HCT116 (cell line): ENCODE results near the gene SEPTIN5. TPM values are rescaled to one million over a fixed set of nuclear protein-coding genes. Genes with fewer than 3 reads are reported as not detected.

Source experiments
- ATAC-seq: fragments of 200-7000 bp; cut with Tn5 transposase; 2 replicates; pipeline ENCODE4 v1.9.1; 2020; ENCODE audit warnings: mild to moderate bottlenecking, moderate library complexity
- BruUV-seq: library from RNA; stranded (reverse); fragments of 400-500 nt; replicated peaks from 2 replicates; lab custom pipeline; 2021; lab: Mats Ljungman, UMichigan
- CTCF ChIA-PET: fragments of 300-600 bp; sonication (Branson Sonifier 250); formaldehyde crosslinking; loops from one replicate; lab custom pipeline; 2021; ENCODE audit warnings: antibody characterized with exemption; lab: Charles Lee
- POLR2A ChIA-PET: fragments of 300-600, 350-600 bp; sonication (Branson Sonifier 250); formaldehyde crosslinking; loops from one replicate; lab custom pipeline; 2021; ENCODE audit warnings: antibody characterized with exemption; lab: Charles Lee
- RAD21 ChIA-PET, 2 experiments: fragments of 300-600 bp; sonication (Branson Sonifier 250); formaldehyde crosslinking; loops; one replicate each; lab custom pipeline; 2023; ENCODE audit warnings: low total read pairs in 2 of 2; ENCODE audit not compliant: uncharacterized antibody in 2 of 2, unreplicated experiment in 2 of 2, low non-redundant PET in 1 of 2; lab: Charles Lee
- DNase-seq: peaks from one replicate; pipeline ENCODE4 v3.0.0-alpha.2; 2010; ENCODE audit warnings: low read depth, low spot score
- H2AFZ ChIP-seq: fragments of 200-600 bp; shearing (Covaris generic), sonication (generic); 2 replicates; pipeline ENCODE4 v1.6.1; 2017; ENCODE audit warnings: low read depth, mixed run types, mixed read lengths, antibody characterized with exemption, low read length; ENCODE audit not compliant: poor library complexity, severe bottlenecking
- H3K27ac ChIP-seq: 2 replicates; pipeline ENCODE4 v1.5.1; 2012; ENCODE audit warnings: low read depth, low read length
- H3K27me3 ChIP-seq: fragments of 200-600 bp; sonication (generic); 2 replicates; pipeline ENCODE4 v1.6.1; 2016; ENCODE audit warnings: mixed run types, low read length, mixed read lengths; ENCODE audit not compliant: insufficient read depth
- H3K36me3 ChIP-seq, 2 experiments: fragments of 200-500 bp in 1 of 2; fragments of 200-600 bp in 1 of 2; sonication (Bioruptor generic) in 1 of 2; sonication (generic) in 1 of 2; 2 replicates each; pipeline versions ENCODE4 v1.5.1 to v1.6.1; 2014 to 2016; ENCODE audit warnings: low read length in 2 of 2, inconsistent platforms in 1 of 2, mixed read lengths in 1 of 2, mixed run types in 1 of 2; ENCODE audit not compliant: insufficient read depth in 2 of 2, control insufficient read depth in 1 of 2
- H3K4me1 ChIP-seq, 2 experiments: fragments of 200-600 bp in 1 of 2; sonication (generic) in 1 of 2; 2 replicates each; pipeline versions ENCODE4 v1.5.1 to v1.6.1; 2012 to 2017; ENCODE audit warnings: low read length in 2 of 2, inconsistent platforms in 1 of 2, mild to moderate bottlenecking in 1 of 2, mixed read lengths in 1 of 2, mixed run types in 1 of 2, moderate library complexity in 1 of 2; ENCODE audit not compliant: insufficient read depth in 2 of 2, control insufficient read depth in 1 of 2
- H3K4me2 ChIP-seq: fragments of 200-600 bp; sonication (generic); 2 replicates; pipeline ENCODE4 v1.6.1; 2017; ENCODE audit warnings: mixed run types, low read length, mixed read lengths
- H3K4me3 ChIP-seq, 2 experiments: fragments of 200-600 bp in 1 of 2; sonication (generic) in 1 of 2; replicated peaks in 1 of 2; 2 replicates each; pipeline ENCODE4 v1.5.1; 2011 to 2016; ENCODE audit warnings: low read length in 2 of 2, control low read depth in 1 of 2, low read depth in 1 of 2, mild to moderate bottlenecking in 1 of 2, mixed read lengths in 1 of 2, mixed run types in 1 of 2
- H3K79me2 ChIP-seq: fragments of 200-600 bp; sonication (generic); 2 replicates; pipeline ENCODE4 v1.6.1; 2017; ENCODE audit warnings: mild to moderate bottlenecking, mixed run types, low read length, moderate library complexity, mixed read lengths; ENCODE audit not compliant: insufficient read depth
- H3K9ac ChIP-seq: fragments of 200-600 bp; sonication (generic); 2 replicates; pipeline ENCODE4 v1.6.1; 2016; ENCODE audit warnings: low read length, mixed read lengths
- H3K9me2 ChIP-seq: fragments of 200-600 bp; sonication (generic), shearing (Covaris generic); 2 replicates; pipeline ENCODE4 v1.6.1; 2017; ENCODE audit warnings: mixed run types, mild to moderate bottlenecking, moderate library complexity; ENCODE audit not compliant: insufficient read depth
- H3K9me3 ChIP-seq, 2 experiments: fragments of 200-500 bp in 1 of 2; fragments of 200-600 bp in 1 of 2; sonication (Bioruptor generic) in 1 of 2; sonication (generic) in 1 of 2; 2 replicates each; pipeline ENCODE4 v1.6.1; 2014 to 2017; ENCODE audit warnings: low read length in 2 of 2, mixed read lengths in 2 of 2, inconsistent platforms in 1 of 2, low read depth in 1 of 2, mild to moderate bottlenecking in 1 of 2, mixed run types in 1 of 2, moderate library complexity in 1 of 2; ENCODE audit not compliant: control insufficient read depth in 1 of 2, insufficient read depth in 1 of 2
- H4K20me1 ChIP-seq: fragments of 200-600 bp; sonication (generic), shearing (Covaris generic); 2 replicates; pipeline ENCODE4 v1.6.1; 2017; ENCODE audit warnings: mixed run types, mild to moderate bottlenecking, moderate library complexity; ENCODE audit not compliant: insufficient read depth
- ATF3 ChIP-seq: IDR thresholded peaks from 2 replicates; pipeline ENCODE4 v1.6.1; 2012
- CEBPB ChIP-seq: IDR thresholded peaks from 2 replicates; pipeline ENCODE4 v1.6.1; 2012; ENCODE audit warnings: low read depth
- CTCF ChIP-seq, 3 experiments: fragments of 200-600 bp in 1 of 3; sonication (generic) in 1 of 3; IDR thresholded peaks in 2 of 3; conservative IDR thresholded peaks in 1 of 3; 2 replicates each; pipeline ENCODE4 v1.5.1; 2012 to 2017; ENCODE audit warnings: low read depth in 2 of 3, low read length in 2 of 3, antibody characterized with exemption in 1 of 3, borderline replicate concordance in 1 of 3, control low read depth in 1 of 3, mild to moderate bottlenecking in 1 of 3, mixed read lengths in 1 of 3, mixed run types in 1 of 3, moderate library complexity in 1 of 3; ENCODE audit not compliant: insufficient read depth in 1 of 3
- EGR1 ChIP-seq: IDR thresholded peaks from 2 replicates; pipeline ENCODE4 v1.6.1; 2012; ENCODE audit warnings: low read depth
- ELF1 ChIP-seq: IDR thresholded peaks from 2 replicates; pipeline ENCODE4 v1.6.1; 2012; ENCODE audit warnings: low read depth, borderline replicate concordance
- EZH2 ChIP-seq: fragments of 200-600 bp; sonication (generic); IDR thresholded peaks from 2 replicates; pipeline ENCODE4 v1.6.1; 2017; ENCODE audit warnings: antibody characterized with exemption, mixed run types
- EZH2phosphoT487 ChIP-seq: fragments of 200-600 bp; IDR thresholded peaks from 2 replicates; pipeline ENCODE4 v1.6.1; 2018; ENCODE audit warnings: antibody characterized with exemption, borderline replicate concordance
- FOSL1 ChIP-seq: IDR thresholded peaks from 2 replicates; pipeline ENCODE4 v1.6.1; 2012; ENCODE audit warnings: low read depth
- JUND ChIP-seq: IDR thresholded peaks from 2 replicates; pipeline ENCODE4 v1.6.1; 2012
- MAX ChIP-seq: IDR thresholded peaks from 2 replicates; pipeline ENCODE4 v1.6.1; 2012
- POLR2A ChIP-seq: IDR thresholded peaks from 2 replicates; pipeline ENCODE4 v1.7.0; 2011; ENCODE audit warnings: borderline replicate concordance; ENCODE audit not compliant: insufficient read depth, insufficient read length; ENCODE audit errors: extremely low read depth
- REST ChIP-seq: IDR thresholded peaks from 2 replicates; pipeline ENCODE4 v1.6.1; 2012; ENCODE audit warnings: low read depth
- SIN3A ChIP-seq: IDR thresholded peaks from 2 replicates; pipeline ENCODE4 v1.6.1; 2012; ENCODE audit warnings: low read depth
- SP1 ChIP-seq: IDR thresholded peaks from 2 replicates; pipeline ENCODE4 v1.6.1; 2012; ENCODE audit warnings: low read depth
- SRF ChIP-seq: IDR thresholded peaks from 2 replicates; pipeline ENCODE4 v1.6.1; 2012; ENCODE audit warnings: low read depth
- TCF7L2 ChIP-seq: IDR thresholded peaks from 2 replicates; pipeline ENCODE4 v1.7.0; 2011; ENCODE audit warnings: borderline replicate concordance, inconsistent platforms; ENCODE audit not compliant: insufficient read depth, insufficient read length; ENCODE audit errors: extremely low read depth
- YY1 ChIP-seq: IDR thresholded peaks from 2 replicates; pipeline ENCODE4 v1.6.1; 2011; ENCODE audit warnings: low read length, low read depth, moderate library complexity, mild to moderate bottlenecking; ENCODE audit not compliant: insufficient replicate concordance; ENCODE audit errors: extremely low read depth
- ZBTB33 ChIP-seq: IDR thresholded peaks from 2 replicates; pipeline ENCODE4 v1.6.1; 2011; ENCODE audit warnings: mild to moderate bottlenecking, low read length, moderate library complexity; ENCODE audit not compliant: insufficient replicate concordance; ENCODE audit errors: extremely low read depth
- ZFX ChIP-seq: fragments of 450-650 bp; IDR thresholded peaks from 2 replicates; pipeline ENCODE4 v1.6.1; 2017
- ZNF274 ChIP-seq: fragments of 200-500 bp; sonication (Bioruptor generic); IDR thresholded peaks from 2 replicates; pipeline ENCODE4 v1.6.1; 2014; ENCODE audit warnings: mild to moderate bottlenecking, low read depth, low read length, inconsistent platforms
- intact Hi-C: fragments of 100-400 bp; cut with micrococcal nuclease; formaldehyde crosslinking; loops from 2 replicates; pipeline ENCODE4 v1.10.0; 2022
- total RNA-seq: library from RNA; stranded (reverse); gene quantifications from one replicate; pipeline ENCODE4 v1.2.1, GENCODE V29; 2021; ENCODE audit not compliant: unreplicated experiment

The SEPTIN5 gene
- total RNA-seq, 1 experiment from 2014 or later, result 9.0 TPM

- POLR2A ChIA-PET, result no interaction called here
- no peak overlapping the region for H3K9ac ChIP-seq
- no peak overlapping the region for H2AFZ ChIP-seq
- RAD21 ChIA-PET, result no interaction called here
- H3K36me3 ChIP-seq, result no peaks in the 10 kb centered on the region
- BruUV-seq, result no TSS peak
- H3K4me2 ChIP-seq, result no peak overlapping the region
- no peaks in the 10 kb centered on the region for H3K79me2 ChIP-seq
- DNase-seq (no peak), ATAC-seq (no peak)
- no peak overlapping the region for H3K27ac ChIP-seq
- peaks cover 9 to 20% of the 10 kb centered on the region in 2 experiments for H3K4me1 ChIP-seq
- intact Hi-C loops, result no loop called here
- no peaks in the 10 kb centered on the region for H3K27me3 ChIP-seq
- H3K9me3 ChIP-seq, result no peaks in the 10 kb centered on the region
- H3K9me2 ChIP-seq, result no peaks in the 10 kb centered on the region
- H3K4me3 ChIP-seq, result no peak overlapping the region
- no peak for TF ChIP-seq EZH2
- no peak for TF ChIP-seq ZFX
- TF ChIP-seq ZNF274, result no peak
- TF ChIP-seq SRF, result no peak
- no peak for TF ChIP-seq SIN3A
- TF ChIP-seq EGR1, result no peak
- TF ChIP-seq FOSL1, result no peak
- no peak for TF ChIP-seq ZBTB33
- no peak for TF ChIP-seq REST
- TF ChIP-seq CTCF (IDR thresholded peaks at IDR 0.05 in 2 of 3, conservative IDR thresholded peaks at IDR 0.05 in 1 of 3; ENCODE audit: borderline replicate concordance in 1 of 3, insufficient read depth in 1 of 3, low read depth in 2 of 3, low read length in 2 of 3), result no peak
- no peak for TF ChIP-seq MAX
- TF ChIP-seq CEBPB, result no peak
- TF ChIP-seq JUND, result no peak
- TF ChIP-seq ATF3, result no peak
- TF ChIP-seq EZH2phosphoT487, result no peak
- no peak for TF ChIP-seq YY1
- TF ChIP-seq SP1, result no peak
- no peak for TF ChIP-seq POLR2A
- TF ChIP-seq ELF1, result no peak
- no peak for TF ChIP-seq TCF7L2
- TF ChIP-seq, all 23 proteins: peak for 0
- H4K20me1 ChIP-seq, result no peaks in the 10 kb centered on the region
- CTCF ChIA-PET, result no interaction called here
Observed at GRCh38 chr22:19693981-19694670, 20.2 kb upstream of the SEPTIN5 start.
